Mammary epithelial cell (primary cell): ENCODE measurements around the gene CD300A.

Experiments
- EZH2 ChIP-seq: IDR thresholded peaks from 2 replicates; pipeline ENCODE4 v1.6.1; 2012; ENCODE audit warnings: low read length, inconsistent platforms, borderline replicate concordance
- TF ChIP-seq, protein P1 (sequence below), 2 donors: IDR thresholded peaks in 1 of 2; conservative IDR thresholded peaks in 1 of 2; 2 replicates each; pipeline ENCODE4 v1.5.1; 2011 to 2012; ENCODE audit warnings: inconsistent platforms in 2 of 2, low read length in 2 of 2, mild to moderate bottlenecking in 2 of 2, control low read depth in 1 of 2, low read depth in 1 of 2; ENCODE audit not compliant: insufficient read depth in 1 of 2; ENCODE audit errors: extremely low read depth in 1 of 2

DNA sequence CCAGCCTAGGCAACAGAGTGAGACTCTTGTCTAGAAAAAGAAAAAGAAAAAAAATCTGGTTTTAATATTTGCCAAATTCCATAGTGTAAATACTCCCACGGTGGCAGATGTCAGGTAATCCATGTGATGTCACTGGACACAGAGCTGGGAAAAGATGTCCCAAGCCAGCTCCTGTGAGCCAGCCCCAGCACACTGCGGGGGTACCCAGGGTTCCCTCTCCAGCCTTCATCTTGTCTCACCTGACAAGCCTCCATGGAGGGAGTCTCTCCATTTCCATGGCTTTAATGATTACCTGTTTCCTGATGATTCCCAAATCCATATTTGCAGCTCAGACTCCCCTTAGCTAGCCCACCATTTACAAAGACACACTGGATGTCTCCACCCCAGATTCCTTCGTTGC lies 60.2 kb downstream of the CD300A start:
- TF ChIP-seq EZH2: no peak
- TF ChIP-seq, protein P1, sequence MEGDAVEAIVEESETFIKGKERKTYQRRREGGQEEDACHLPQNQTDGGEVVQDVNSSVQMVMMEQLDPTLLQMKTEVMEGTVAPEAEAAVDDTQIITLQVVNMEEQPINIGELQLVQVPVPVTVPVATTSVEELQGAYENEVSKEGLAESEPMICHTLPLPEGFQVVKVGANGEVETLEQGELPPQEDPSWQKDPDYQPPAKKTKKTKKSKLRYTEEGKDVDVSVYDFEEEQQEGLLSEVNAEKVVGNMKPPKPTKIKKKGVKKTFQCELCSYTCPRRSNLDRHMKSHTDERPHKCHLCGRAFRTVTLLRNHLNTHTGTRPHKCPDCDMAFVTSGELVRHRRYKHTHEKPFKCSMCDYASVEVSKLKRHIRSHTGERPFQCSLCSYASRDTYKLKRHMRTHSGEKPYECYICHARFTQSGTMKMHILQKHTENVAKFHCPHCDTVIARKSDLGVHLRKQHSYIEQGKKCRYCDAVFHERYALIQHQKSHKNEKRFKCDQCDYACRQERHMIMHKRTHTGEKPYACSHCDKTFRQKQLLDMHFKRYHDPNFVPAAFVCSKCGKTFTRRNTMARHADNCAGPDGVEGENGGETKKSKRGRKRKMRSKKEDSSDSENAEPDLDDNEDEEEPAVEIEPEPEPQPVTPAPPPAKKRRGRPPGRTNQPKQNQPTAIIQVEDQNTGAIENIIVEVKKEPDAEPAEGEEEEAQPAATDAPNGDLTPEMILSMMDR (conservative IDR thresholded peaks at IDR 0.05 in 1 of 2, IDR thresholded peaks at IDR 0.05 in 1 of 2; ENCODE audit: extremely low read depth in 1 of 2, insufficient read depth in 1 of 2, low read depth in 1 of 2, low read length in 2 of 2): no peak
